NT2/D1 (cell line): ENCODE data around the gene ELL3.

Experiments used
- YY1 ChIP-seq: IDR thresholded peaks from 2 replicates; pipeline ENCODE4 v1.6.1; 2011; ENCODE audit not compliant: insufficient read length, insufficient read depth
- ZNF274 ChIP-seq: IDR thresholded peaks from 2 replicates; pipeline ENCODE4 v1.6.1; 2011; ENCODE audit warnings: mild to moderate bottlenecking, low read depth, low read length

- no peak for TF ChIP-seq YY1
- TF ChIP-seq ZNF274, result no peak
Measured at GRCh38 chr15:43749690-43750345, 26.9 kb downstream of the ELL3 start.
